ENCODE measurements around the gene DCBLD1.

GRCh38 chr6:117495425-117495824, 13.0 kb downstream of the DCBLD1 start:
- no peak for TF ChIP-seq EZH2phosphoT487 (IDR thresholded peaks at IDR 0.05; ENCODE audit: insufficient read depth, low read depth)
- no peak for TF ChIP-seq EZH2 (IDR thresholded peaks at IDR 0.05; ENCODE audit: insufficient read depth, poor library complexity, severe bottlenecking)

Measured in GM23248 (cell line).